Stimulated activated naive CD8-positive, alpha-beta T cell treated with anti-CD3 and anti-CD28 coated beads, Interleukin-15, amount 100 ng/mL, for 72 hours (primary cell): ENCODE results near the gene CCDC85C.

ENCODE experiments used
- ATAC-seq: fragments of 150-1000 bp; cut with Tn5 transposase; 2 replicates; pipeline ENCODE4 v1.10.0; 2021; ENCODE audit warnings: mild to moderate bottlenecking, moderate library complexity
- DNase-seq, 2 donors: peaks; one replicate each; pipeline ENCODE4 v3.0.0; 2021 to 2022
- H3K27ac Mint-ChIP-seq, 2 donors: one replicate each; pipeline ENCODE4 v1.8.0; 2022; ENCODE audit warnings: mild to moderate bottlenecking in 2 of 2, mixed read lengths in 2 of 2, moderate library complexity in 2 of 2
- H3K27me3 Mint-ChIP-seq: one replicate; pipeline ENCODE4 v1.8.0; 2022; ENCODE audit warnings: mixed read lengths
- H3K4me1 Mint-ChIP-seq: one replicate; pipeline ENCODE4 v1.8.0; 2022; ENCODE audit warnings: mild to moderate bottlenecking, mixed read lengths
- H3K4me3 Mint-ChIP-seq, 2 donors: one replicate each; pipeline ENCODE4 v1.8.0; 2022; ENCODE audit warnings: mild to moderate bottlenecking in 2 of 2, mixed read lengths in 2 of 2, moderate library complexity in 1 of 2
- H3K9me3 Mint-ChIP-seq, 2 donors: one replicate each; pipeline ENCODE4 v1.8.0; 2022; ENCODE audit warnings: mixed read lengths in 2 of 2

Gene CCDC85C

GRCh38 chr14:99479160-99479905 lies 124.7 kb downstream of the CCDC85C start:
- Mint-ChIP-seq H3K4me3 (peak overlapping the region; percentile 95 to 100), H3K27ac (peak overlapping the region in 1 of 2 donors; percentile 96), H3K4me1 (peaks cover 47% of the 10 kb centered on the region), H3K9me3 (no peaks in the 10 kb centered on the region), H3K27me3 (no peaks in the 10 kb centered on the region)
- DNase-seq (no peak), ATAC-seq (no peak)

- Mint-ChIP-seq H3K4me1 (peaks cover 35% of the 10 kb centered on the region), H3K4me3 (peak overlapping the region in 1 of 2 donors; percentile 26), H3K27me3 (no peaks in the 10 kb centered on the region), H3K27ac (no peak overlapping the region), H3K9me3 (no peaks in the 10 kb centered on the region)
- DNase-seq (no peak), ATAC-seq (no peak)
Measured at GRCh38 chr14:99478128-99478527, 125.9 kb downstream of the CCDC85C start.

GRCh38 chr14:99476864-99477263 lies 127.1 kb downstream of the CCDC85C start:
- Mint-ChIP-seq H3K4me1 (peaks cover 23% of the 10 kb centered on the region), H3K9me3 (no peaks in the 10 kb centered on the region), H3K27me3 (no peaks in the 10 kb centered on the region), H3K4me3 (no peak overlapping the region), H3K27ac (no peak overlapping the region)
- DNase-seq (no peak), ATAC-seq (no peak)

- ATAC-seq (no peak), DNase-seq (no peak)
- H3K27me3 Mint-ChIP-seq, result no peaks in the 10 kb centered on the region
- no peak overlapping the region for H3K27ac Mint-ChIP-seq
- H3K4me1 Mint-ChIP-seq, result peaks cover 26% of the 10 kb centered on the region
- no peak overlapping the region for H3K4me3 Mint-ChIP-seq
- no peaks in the 10 kb centered on the region for H3K9me3 Mint-ChIP-seq
Measured at GRCh38 chr14:99475660-99476059, 128.3 kb downstream of the CCDC85C start.

- Mint-ChIP-seq H3K9me3 (no peaks in the 10 kb centered on the region), H3K27ac (no peak overlapping the region), H3K4me1 (peaks cover 31% of the 10 kb centered on the region), H3K4me3 (no peak overlapping the region), H3K27me3 (no peaks in the 10 kb centered on the region)
- ATAC-seq (no peak), DNase-seq (no peak)
Measured at GRCh38 chr14:99475179-99475578, 128.8 kb downstream of the CCDC85C start.

- no peaks in the 10 kb centered on the region for H3K9me3 Mint-ChIP-seq
- H3K4me3 Mint-ChIP-seq, result no peak overlapping the region
- no peak overlapping the region for H3K27ac Mint-ChIP-seq
- ATAC-seq (no peak), DNase-seq (no peak)
- no peaks in the 10 kb centered on the region for H3K27me3 Mint-ChIP-seq
- H3K4me1 Mint-ChIP-seq, result peaks cover 36% of the 10 kb centered on the region
Measured at GRCh38 chr14:99473458-99473857, 130.5 kb downstream of the CCDC85C start.

GRCh38 chr14:99472937-99473336 lies 131.1 kb downstream of the CCDC85C start:
- Mint-ChIP-seq H3K9me3 (no peaks in the 10 kb centered on the region), H3K27me3 (no peaks in the 10 kb centered on the region), H3K4me3 (no peak overlapping the region), H3K4me1 (peaks cover 36% of the 10 kb centered on the region), H3K27ac (no peak overlapping the region)
- ATAC-seq (no peak), DNase-seq (no peak)

- ATAC-seq (no peak), DNase-seq (no peak)
- Mint-ChIP-seq H3K27ac (no peak overlapping the region), H3K9me3 (no peaks in the 10 kb centered on the region), H3K4me3 (no peak overlapping the region), H3K4me1 (peaks cover 39% of the 10 kb centered on the region), H3K27me3 (no peaks in the 10 kb centered on the region)
Measured at GRCh38 chr14:99471731-99472130, 132.3 kb downstream of the CCDC85C start.

- ATAC-seq, result no peak
- DNase-seq, result no peak
- peaks cover 35% of the 10 kb centered on the region for H3K4me1 Mint-ChIP-seq
- peak overlapping the region in 1 of 2 donors; percentile 6 for H3K27ac Mint-ChIP-seq
- no peaks in the 10 kb centered on the region for H3K27me3 Mint-ChIP-seq
- H3K9me3 Mint-ChIP-seq, result no peaks in the 10 kb centered on the region
- H3K4me3 Mint-ChIP-seq, result no peak overlapping the region
Measured at GRCh38 chr14:99468836-99469592, 135.0 kb downstream of the CCDC85C start.

- Mint-ChIP-seq H3K27ac (no peak overlapping the region), H3K4me3 (no peak overlapping the region), H3K4me1 (peaks cover 35% of the 10 kb centered on the region), H3K27me3 (no peaks in the 10 kb centered on the region), H3K9me3 (no peaks in the 10 kb centered on the region)
- DNase-seq (no peak), ATAC-seq (no peak)
Measured at GRCh38 chr14:99468081-99468480, 135.9 kb downstream of the CCDC85C start.

- no peaks in the 10 kb centered on the region for H3K27me3 Mint-ChIP-seq
- no peak overlapping the region for H3K4me3 Mint-ChIP-seq
- H3K9me3 Mint-ChIP-seq, result no peaks in the 10 kb centered on the region
- no peak overlapping the region for H3K27ac Mint-ChIP-seq
- peaks cover 35% of the 10 kb centered on the region for H3K4me1 Mint-ChIP-seq
- DNase-seq (no peak), ATAC-seq (no peak)
Measured at GRCh38 chr14:99467336-99468078, 136.5 kb downstream of the CCDC85C start.

- ATAC-seq, result no peak
- Mint-ChIP-seq H3K9me3 (no peaks in the 10 kb centered on the region), H3K4me1 (peaks cover 35% of the 10 kb centered on the region), H3K27me3 (no peaks in the 10 kb centered on the region), H3K27ac (no peak overlapping the region), H3K4me3 (no peak overlapping the region)
- no peak for DNase-seq
Measured at GRCh38 chr14:99466758-99467157, 137.2 kb downstream of the CCDC85C start.

GRCh38 chr14:99465288-99465687 lies 138.7 kb downstream of the CCDC85C start:
- Mint-ChIP-seq H3K9me3 (no peaks in the 10 kb centered on the region), H3K27me3 (no peaks in the 10 kb centered on the region), H3K27ac (peak overlapping the region in 1 of 2 donors; percentile 7), H3K4me1 (peaks cover 28% of the 10 kb centered on the region), H3K4me3 (no peak overlapping the region)
- DNase-seq, result no peak
- ATAC-seq, result no peak

- Mint-ChIP-seq H3K4me1 (peaks cover 16% of the 10 kb centered on the region), H3K9me3 (no peaks in the 10 kb centered on the region), H3K27ac (peak overlapping the region in 1 of 2 donors; percentile 50), H3K27me3 (no peaks in the 10 kb centered on the region), H3K4me3 (no peak overlapping the region)
- DNase-seq (no peak), ATAC-seq (no peak)
Measured at GRCh38 chr14:99463974-99464373, 140.0 kb downstream of the CCDC85C start.

- DNase-seq (no peak), ATAC-seq (no peak)
- no peaks in the 10 kb centered on the region for H3K4me1 Mint-ChIP-seq
- H3K9me3 Mint-ChIP-seq, result no peaks in the 10 kb centered on the region
- H3K27ac Mint-ChIP-seq, result no peak overlapping the region
- no peak overlapping the region for H3K4me3 Mint-ChIP-seq
- H3K27me3 Mint-ChIP-seq, result no peaks in the 10 kb centered on the region
Measured at GRCh38 chr14:99462210-99462609, 141.8 kb downstream of the CCDC85C start.
